ENCODE measurements around the gene NAA60.

The NAA60 gene

DNA sequence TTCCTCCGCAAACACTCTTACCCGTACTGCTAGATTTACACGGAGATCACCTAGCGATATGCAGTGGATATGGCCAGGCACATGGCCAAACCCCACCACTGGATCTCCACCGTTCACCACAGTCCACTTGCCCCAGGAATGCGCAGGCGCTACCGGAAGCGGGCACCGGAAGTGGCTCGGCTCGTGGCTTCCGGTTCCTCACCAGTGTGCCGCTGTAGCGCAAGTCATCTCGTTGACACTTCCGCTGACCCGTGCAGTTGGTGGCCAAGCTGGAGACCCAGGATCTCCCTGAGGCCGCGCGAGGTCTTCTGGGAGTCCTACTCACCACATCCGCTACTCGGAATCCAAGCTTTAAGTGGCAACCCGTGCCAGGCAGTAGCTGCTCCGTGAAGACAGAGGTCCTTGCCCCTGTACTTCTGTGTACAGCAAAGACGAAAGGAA, 11.7 kb upstream of the NAA60 start:
- TF ChIP-seq EZH2 (IDR thresholded peaks at IDR 0.05; ENCODE audit: borderline replicate concordance, low read length): no peak
- TF ChIP-seq, protein P1, sequence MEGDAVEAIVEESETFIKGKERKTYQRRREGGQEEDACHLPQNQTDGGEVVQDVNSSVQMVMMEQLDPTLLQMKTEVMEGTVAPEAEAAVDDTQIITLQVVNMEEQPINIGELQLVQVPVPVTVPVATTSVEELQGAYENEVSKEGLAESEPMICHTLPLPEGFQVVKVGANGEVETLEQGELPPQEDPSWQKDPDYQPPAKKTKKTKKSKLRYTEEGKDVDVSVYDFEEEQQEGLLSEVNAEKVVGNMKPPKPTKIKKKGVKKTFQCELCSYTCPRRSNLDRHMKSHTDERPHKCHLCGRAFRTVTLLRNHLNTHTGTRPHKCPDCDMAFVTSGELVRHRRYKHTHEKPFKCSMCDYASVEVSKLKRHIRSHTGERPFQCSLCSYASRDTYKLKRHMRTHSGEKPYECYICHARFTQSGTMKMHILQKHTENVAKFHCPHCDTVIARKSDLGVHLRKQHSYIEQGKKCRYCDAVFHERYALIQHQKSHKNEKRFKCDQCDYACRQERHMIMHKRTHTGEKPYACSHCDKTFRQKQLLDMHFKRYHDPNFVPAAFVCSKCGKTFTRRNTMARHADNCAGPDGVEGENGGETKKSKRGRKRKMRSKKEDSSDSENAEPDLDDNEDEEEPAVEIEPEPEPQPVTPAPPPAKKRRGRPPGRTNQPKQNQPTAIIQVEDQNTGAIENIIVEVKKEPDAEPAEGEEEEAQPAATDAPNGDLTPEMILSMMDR (IDR thresholded peaks at IDR 0.05; ENCODE audit: low read length): no peak
- Histone ChIP-seq H3K4me3 (ENCODE audit: low read depth, low read length, poor library complexity, severe bottlenecking) (peak overlapping the region; percentile 19), H3K9ac (ENCODE audit: low read length) (no peak overlapping the region), H2AFZ (ENCODE audit: low read length) (no peak overlapping the region), H3K36me3 (ENCODE audit: insufficient read depth, low read length) (peaks cover 22% of the 10 kb centered on the region), H3K79me2 (ENCODE audit: insufficient read depth, low read length) (no peaks in the 10 kb centered on the region), H3K4me2 (ENCODE audit: low read length) (no peak overlapping the region; the same call in 1 of the 2 replicates), H4K20me1 (ENCODE audit: insufficient read depth, low read length) (no peaks in the 10 kb centered on the region), H3K4me1 (ENCODE audit: insufficient read depth, low read length, severe bottlenecking) (no peaks in the 10 kb centered on the region), H3K9me3 (ENCODE audit: low read length) (peaks cover 9% of the 10 kb centered on the region; the same call in 1 of the 2 replicates), H3K27ac (ENCODE audit: low read depth, low read length, poor library complexity, severe bottlenecking) (no peak overlapping the region), H3K27me3 (ENCODE audit: insufficient read depth, low read length) (no peaks in the 10 kb centered on the region), H3K9me2 (ENCODE audit: low read depth, low read length) (no peaks in the 10 kb centered on the region), H3F3A (ENCODE audit: insufficient read depth, low read length) (no peaks in the 10 kb centered on the region)

DNA sequence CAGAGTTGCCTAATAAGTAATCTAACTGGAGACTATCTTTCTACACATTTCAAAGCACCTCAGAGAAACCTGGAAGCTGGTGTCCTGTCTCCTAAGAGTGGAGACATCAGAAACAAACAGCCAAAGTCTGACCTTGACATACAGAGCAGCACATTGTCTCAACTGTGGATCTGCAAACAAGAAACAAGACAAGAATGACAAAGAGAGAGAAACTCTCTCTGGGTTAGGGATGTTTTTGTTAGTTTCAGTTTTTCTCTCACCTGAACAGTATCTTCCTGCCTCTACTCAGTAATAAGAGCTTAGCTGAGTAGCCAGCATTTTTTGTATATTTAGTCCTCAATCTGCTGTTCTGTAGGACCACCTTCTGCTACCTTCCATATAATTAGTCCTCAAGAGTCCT, 9.1 kb upstream of the NAA60 start:
- Histone ChIP-seq H3K9me2 (ENCODE audit: low read depth, low read length) (no peaks in the 10 kb centered on the region), H3K79me2 (ENCODE audit: insufficient read depth, low read length) (no peaks in the 10 kb centered on the region), H3K4me1 (ENCODE audit: insufficient read depth, low read length, severe bottlenecking) (no peaks in the 10 kb centered on the region), H3K36me3 (ENCODE audit: insufficient read depth, low read length) (peaks cover 34% of the 10 kb centered on the region), H3K4me2 (ENCODE audit: low read length) (no peak overlapping the region), H3K9me3 (ENCODE audit: low read length) (peaks cover 9% of the 10 kb centered on the region; the same call in 1 of the 2 replicates), H3K27ac (ENCODE audit: low read depth, low read length, poor library complexity, severe bottlenecking) (no peak overlapping the region), H3F3A (ENCODE audit: insufficient read depth, low read length) (no peaks in the 10 kb centered on the region), H3K9ac (ENCODE audit: low read length) (no peak overlapping the region), H3K4me3 (ENCODE audit: low read depth, low read length, poor library complexity, severe bottlenecking) (no peak overlapping the region), H3K27me3 (ENCODE audit: insufficient read depth, low read length) (no peaks in the 10 kb centered on the region), H2AFZ (ENCODE audit: low read length) (no peak overlapping the region), H4K20me1 (ENCODE audit: insufficient read depth, low read length) (no peaks in the 10 kb centered on the region)
- TF ChIP-seq, protein P1 (IDR thresholded peaks at IDR 0.05; ENCODE audit: low read length): no peak
- no peak for TF ChIP-seq EZH2 (IDR thresholded peaks at IDR 0.05; ENCODE audit: borderline replicate concordance, low read length)

DNA sequence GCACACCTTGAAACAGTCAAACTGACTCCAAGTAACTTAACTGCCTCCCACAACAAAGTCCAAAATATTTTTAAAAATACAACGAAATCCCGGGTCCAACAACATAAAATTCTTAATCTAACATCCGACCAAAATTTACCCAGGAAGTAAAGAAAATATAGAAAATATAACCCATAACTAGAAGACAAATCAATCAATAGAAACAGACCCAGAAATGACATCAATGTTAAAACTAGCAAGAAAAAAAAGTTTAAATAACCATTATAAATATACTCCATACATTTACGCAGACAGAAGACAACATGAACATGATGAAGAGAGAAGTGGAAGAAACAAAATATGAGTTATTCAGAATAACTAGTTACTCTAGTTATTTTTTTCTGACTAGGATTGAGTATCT, 3.8 kb upstream of the NAA60 start:
- Histone ChIP-seq H3K27me3 (ENCODE audit: insufficient read depth, low read length) (no peaks in the 10 kb centered on the region; the same call in 1 of the 2 replicates), H2AFZ (ENCODE audit: low read length) (no peak overlapping the region), H3K9ac (ENCODE audit: low read length) (no peak overlapping the region), H3K4me1 (ENCODE audit: insufficient read depth, low read length, severe bottlenecking) (peaks cover 10% of the 10 kb centered on the region), H4K20me1 (ENCODE audit: insufficient read depth, low read length) (no peaks in the 10 kb centered on the region), H3K4me2 (ENCODE audit: low read length) (no peak overlapping the region), H3K36me3 (ENCODE audit: insufficient read depth, low read length) (peaks cover 40% of the 10 kb centered on the region), H3K79me2 (ENCODE audit: insufficient read depth, low read length) (peaks cover 4% of the 10 kb centered on the region; the same call in 1 of the 2 replicates), H3K9me2 (ENCODE audit: low read depth, low read length) (no peaks in the 10 kb centered on the region), H3K4me3 (ENCODE audit: low read depth, low read length, poor library complexity, severe bottlenecking) (no peak overlapping the region), H3F3A (ENCODE audit: insufficient read depth, low read length) (no peaks in the 10 kb centered on the region), H3K9me3 (ENCODE audit: low read length) (no peaks in the 10 kb centered on the region), H3K27ac (ENCODE audit: low read depth, low read length, poor library complexity, severe bottlenecking) (no peak overlapping the region)
- TF ChIP-seq, protein P1 (IDR thresholded peaks at IDR 0.05; ENCODE audit: low read length): no peak
- no peak for TF ChIP-seq EZH2 (IDR thresholded peaks at IDR 0.05; ENCODE audit: borderline replicate concordance, low read length)

Measured in OCI-LY1 (cell line).